Liver (tissue), 3 donors: ENCODE results near the gene RBM15B.

Source experiments
- CTCF ChIP-seq: fragments of 150-350 bp; IDR thresholded peaks from 2 replicates; pipeline ENCODE4 v1.5.1; 2017; ENCODE audit warnings: improper control_type of control experiment, low read depth, low read length; ENCODE audit not compliant: missing input control
- EGR1 ChIP-seq, 2 donors: IDR thresholded peaks; 2 replicates each; pipeline ENCODE4 v1.6.1; 2016 to 2018; ENCODE audit warnings: antibody characterized with exemption in 2 of 2, low read depth in 2 of 2
- FOXA1 ChIP-seq: IDR thresholded peaks from 2 replicates; pipeline ENCODE4 v1.6.1; 2016; ENCODE audit warnings: antibody characterized with exemption
- GABPA ChIP-seq, 2 donors: IDR thresholded peaks in 1 of 2; conservative IDR thresholded peaks in 1 of 2; 2 replicates each; pipeline ENCODE4 v1.6.1; 2016; ENCODE audit warnings: antibody characterized with exemption in 2 of 2, mild to moderate bottlenecking in 1 of 2, moderate library complexity in 1 of 2
- JUND ChIP-seq, 2 donors: IDR thresholded peaks; 2 replicates each; pipeline ENCODE4 v1.6.1; 2016; ENCODE audit warnings: antibody characterized with exemption in 2 of 2
- NR2F2 ChIP-seq: IDR thresholded peaks from 2 replicates; pipeline ENCODE4 v1.6.1; 2016; ENCODE audit warnings: antibody characterized with exemption
- RAD21 ChIP-seq, 2 donors: IDR thresholded peaks; 2 replicates each; pipeline ENCODE4 v1.6.1; 2016; ENCODE audit warnings: antibody characterized with exemption in 2 of 2, mild to moderate bottlenecking in 2 of 2
- REST ChIP-seq: IDR thresholded peaks from 2 replicates; pipeline ENCODE4 v1.6.1; 2016; ENCODE audit warnings: antibody characterized with exemption, mild to moderate bottlenecking
- SP1 ChIP-seq: IDR thresholded peaks from 2 replicates; pipeline ENCODE4 v1.6.1; 2018; ENCODE audit warnings: antibody characterized with exemption, mild to moderate bottlenecking
- TAF1 ChIP-seq: conservative IDR thresholded peaks from 2 replicates; pipeline ENCODE4 v1.6.1; 2016; ENCODE audit warnings: antibody characterized with exemption, mild to moderate bottlenecking
- YY1 ChIP-seq: IDR thresholded peaks from 2 replicates; pipeline ENCODE4 v1.6.1; 2016; ENCODE audit warnings: antibody characterized with exemption, mild to moderate bottlenecking
- TF ChIP-seq, protein P1 (sequence below): IDR thresholded peaks from 2 replicates; pipeline ENCODE4 v1.6.1; 2016; ENCODE audit warnings: antibody characterized with exemption
- TF ChIP-seq, protein P2 (sequence below): IDR thresholded peaks from 2 replicates; pipeline ENCODE4 v1.6.1; 2016; ENCODE audit warnings: antibody characterized with exemption
- TF ChIP-seq, protein P3 (sequence below): IDR thresholded peaks from 2 replicates; pipeline ENCODE4 v1.6.1; 2016; ENCODE audit warnings: antibody characterized with exemption
- donor health status: healthy.
- donor health status: healthy.

GRCh38 chr3:51361746-51362145, 29.3 kb upstream of the RBM15B start:
- TF ChIP-seq CTCF (no peak), EGR1 (IDR thresholded peaks at IDR 0.05; ENCODE audit: low read depth in 2 of 2) (no peak), JUND (IDR thresholded peaks at IDR 0.05) (no peak), NR2F2 (no peak), SP1 (no peak), YY1 (no peak), FOXA1 (no peak), REST (no peak), TAF1 (no peak), GABPA (IDR thresholded peaks at IDR 0.05 in 1 of 2, conservative IDR thresholded peaks at IDR 0.05 in 1 of 2) (no peak), RAD21 (IDR thresholded peaks at IDR 0.05) (no peak)
- TF ChIP-seq, protein P1, sequence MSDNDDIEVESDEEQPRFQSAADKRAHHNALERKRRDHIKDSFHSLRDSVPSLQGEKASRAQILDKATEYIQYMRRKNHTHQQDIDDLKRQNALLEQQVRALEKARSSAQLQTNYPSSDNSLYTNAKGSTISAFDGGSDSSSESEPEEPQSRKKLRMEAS, result no peak
- TF ChIP-seq, protein P2, sequence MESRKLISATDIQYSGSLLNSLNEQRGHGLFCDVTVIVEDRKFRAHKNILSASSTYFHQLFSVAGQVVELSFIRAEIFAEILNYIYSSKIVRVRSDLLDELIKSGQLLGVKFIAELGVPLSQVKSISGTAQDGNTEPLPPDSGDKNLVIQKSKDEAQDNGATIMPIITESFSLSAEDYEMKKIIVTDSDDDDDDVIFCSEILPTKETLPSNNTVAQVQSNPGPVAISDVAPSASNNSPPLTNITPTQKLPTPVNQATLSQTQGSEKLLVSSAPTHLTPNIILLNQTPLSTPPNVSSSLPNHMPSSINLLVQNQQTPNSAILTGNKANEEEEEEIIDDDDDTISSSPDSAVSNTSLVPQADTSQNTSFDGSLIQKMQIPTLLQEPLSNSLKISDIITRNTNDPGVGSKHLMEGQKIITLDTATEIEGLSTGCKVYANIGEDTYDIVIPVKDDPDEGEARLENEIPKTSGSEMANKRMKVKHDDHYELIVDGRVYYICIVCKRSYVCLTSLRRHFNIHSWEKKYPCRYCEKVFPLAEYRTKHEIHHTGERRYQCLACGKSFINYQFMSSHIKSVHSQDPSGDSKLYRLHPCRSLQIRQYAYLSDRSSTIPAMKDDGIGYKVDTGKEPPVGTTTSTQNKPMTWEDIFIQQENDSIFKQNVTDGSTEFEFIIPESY, result no peak
- TF ChIP-seq, protein P3, sequence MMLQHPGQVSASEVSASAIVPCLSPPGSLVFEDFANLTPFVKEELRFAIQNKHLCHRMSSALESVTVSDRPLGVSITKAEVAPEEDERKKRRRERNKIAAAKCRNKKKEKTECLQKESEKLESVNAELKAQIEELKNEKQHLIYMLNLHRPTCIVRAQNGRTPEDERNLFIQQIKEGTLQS, result no peak
